ENCODE data around the gene TMEM198. TPM values are rescaled to one million over a fixed set of nuclear protein-coding genes. Genes with fewer than 3 reads are reported as not detected.

The TMEM198 gene
- total RNA-seq, 4 donors from 2014 or later, result 0.77 to 5.3 (median 5.1) TPM; not detected in 1

DNA sequence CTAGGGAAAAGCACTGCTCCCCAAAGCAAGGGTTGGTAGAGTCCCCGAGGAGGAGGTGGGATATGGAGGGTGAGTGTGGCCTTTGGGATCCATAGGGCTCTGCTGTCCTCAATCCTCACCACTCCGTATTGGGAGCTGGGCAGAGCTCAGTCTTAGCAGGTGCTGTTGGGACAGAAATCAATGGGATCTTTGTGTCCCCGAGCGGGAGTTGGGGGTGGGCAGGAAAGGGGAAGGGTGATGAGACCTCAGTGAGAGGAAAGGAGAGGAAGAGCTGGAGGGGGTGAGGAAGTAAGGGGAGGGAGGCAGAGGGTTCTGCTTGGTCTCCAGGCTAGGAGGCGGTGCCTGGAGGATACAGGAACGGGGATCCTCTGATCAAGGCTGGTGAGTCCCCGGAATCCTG lies 26.9 kb upstream of the TMEM198 start:
- no peak overlapping the region for H3K27ac ChIP-seq
- no peaks in the 10 kb centered on the region for H3K9me3 ChIP-seq
- no peaks in the 10 kb centered on the region for H3K36me3 ChIP-seq
- no peak for TF ChIP-seq CTCF (IDR thresholded peaks at IDR 0.05)
- TF ChIP-seq POLR2A (IDR thresholded peaks at IDR 0.05), result no peak
- intact Hi-C loops (cut with DNase I; ENCODE audit: low total_unique reads), result no loop called here
- no peak overlapping the region for H3K4me3 ChIP-seq
- DNase-seq, result no peak
- no peaks in the 10 kb centered on the region for H3K27me3 ChIP-seq
- peaks cover 5 to 6% of the 10 kb centered on the region in 2 donors for H3K4me1 ChIP-seq

- H3K4me1 ChIP-seq, result peaks cover 7 to 13% of the 10 kb centered on the region in 2 donors
- H3K36me3 ChIP-seq, result no peaks in the 10 kb centered on the region
- no peak overlapping the region for H3K27ac ChIP-seq
- intact Hi-C loops (cut with DNase I; ENCODE audit: low total_unique reads), result no loop called here
- no peak for DNase-seq
- no peaks in the 10 kb centered on the region for H3K9me3 ChIP-seq
- TF ChIP-seq POLR2A (IDR thresholded peaks at IDR 0.05) (no peak), CTCF (IDR thresholded peaks at IDR 0.05) (no peak)
- H3K4me3 ChIP-seq, result no peak overlapping the region
- no peaks in the 10 kb centered on the region for H3K27me3 ChIP-seq
Observed at GRCh38 chr2:219517954-219518778, 25.7 kb upstream of the TMEM198 start.

DNA sequence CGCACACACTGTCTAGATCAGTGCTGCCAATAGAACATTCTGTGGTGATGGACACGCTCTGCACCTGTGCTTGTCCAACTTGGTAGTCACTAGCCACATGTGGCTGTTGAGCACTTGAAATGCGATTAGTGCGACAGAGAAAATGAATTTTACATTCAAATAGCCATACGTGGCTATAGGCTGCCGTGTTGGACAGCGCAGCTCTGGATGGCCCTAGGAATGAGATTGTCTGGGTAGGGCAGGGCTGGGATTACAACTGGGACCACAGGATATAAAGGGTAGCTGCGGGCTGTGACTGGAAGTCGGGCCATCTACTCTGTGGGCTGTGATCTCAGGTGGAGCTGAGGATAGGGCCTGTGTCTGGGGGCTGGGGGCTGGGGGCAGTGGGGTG lies 24.3 kb upstream of the TMEM198 start:
- H3K9me3 ChIP-seq, result no peaks in the 10 kb centered on the region
- H3K27ac ChIP-seq, result no peak overlapping the region
- H3K4me3 ChIP-seq, result no peak overlapping the region
- peaks cover 7 to 13% of the 10 kb centered on the region in 2 donors for H3K4me1 ChIP-seq
- no peaks in the 10 kb centered on the region for H3K36me3 ChIP-seq
- intact Hi-C loops (cut with DNase I; ENCODE audit: low total_unique reads), result no loop called here
- no peak for DNase-seq
- H3K27me3 ChIP-seq, result no peaks in the 10 kb centered on the region
- TF ChIP-seq CTCF (IDR thresholded peaks at IDR 0.05), result no peak
- no peak for TF ChIP-seq POLR2A (IDR thresholded peaks at IDR 0.05)

DNA sequence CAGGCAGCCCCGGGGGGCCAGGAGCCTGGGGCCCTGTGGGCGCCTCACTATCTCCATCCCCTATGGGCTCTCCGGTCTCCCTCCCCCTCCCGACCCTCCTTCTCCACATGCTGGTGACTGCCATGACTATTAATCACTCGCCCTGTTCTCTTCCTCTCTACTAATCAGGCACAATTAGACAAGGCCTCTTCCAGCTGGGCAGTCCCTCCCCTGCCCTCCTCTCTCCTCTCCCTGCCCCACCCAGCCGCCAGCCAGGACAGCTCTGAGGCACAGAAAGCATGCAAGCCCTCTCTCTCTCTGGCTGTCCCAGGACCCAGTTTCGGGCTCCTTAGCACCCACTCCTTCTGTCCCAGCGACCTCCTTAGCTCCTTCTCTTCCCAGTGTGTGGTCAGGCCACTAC lies 23.7 kb upstream of the TMEM198 start:
- Histone ChIP-seq H3K27ac (peak overlapping the region; percentile 89 to 94), H3K36me3 (no peaks in the 10 kb centered on the region), H3K4me3 (no peak overlapping the region), H3K27me3 (no peaks in the 10 kb centered on the region), H3K4me1 (peaks cover 7 to 13% of the 10 kb centered on the region in 2 donors), H3K9me3 (no peaks in the 10 kb centered on the region)
- TF ChIP-seq POLR2A (IDR thresholded peaks at IDR 0.05), result no peak
- no peak for TF ChIP-seq CTCF (IDR thresholded peaks at IDR 0.05)
- DNase-seq, result no peak
- intact Hi-C loops (cut with DNase I; ENCODE audit: low total_unique reads), result no loop called here

DNA sequence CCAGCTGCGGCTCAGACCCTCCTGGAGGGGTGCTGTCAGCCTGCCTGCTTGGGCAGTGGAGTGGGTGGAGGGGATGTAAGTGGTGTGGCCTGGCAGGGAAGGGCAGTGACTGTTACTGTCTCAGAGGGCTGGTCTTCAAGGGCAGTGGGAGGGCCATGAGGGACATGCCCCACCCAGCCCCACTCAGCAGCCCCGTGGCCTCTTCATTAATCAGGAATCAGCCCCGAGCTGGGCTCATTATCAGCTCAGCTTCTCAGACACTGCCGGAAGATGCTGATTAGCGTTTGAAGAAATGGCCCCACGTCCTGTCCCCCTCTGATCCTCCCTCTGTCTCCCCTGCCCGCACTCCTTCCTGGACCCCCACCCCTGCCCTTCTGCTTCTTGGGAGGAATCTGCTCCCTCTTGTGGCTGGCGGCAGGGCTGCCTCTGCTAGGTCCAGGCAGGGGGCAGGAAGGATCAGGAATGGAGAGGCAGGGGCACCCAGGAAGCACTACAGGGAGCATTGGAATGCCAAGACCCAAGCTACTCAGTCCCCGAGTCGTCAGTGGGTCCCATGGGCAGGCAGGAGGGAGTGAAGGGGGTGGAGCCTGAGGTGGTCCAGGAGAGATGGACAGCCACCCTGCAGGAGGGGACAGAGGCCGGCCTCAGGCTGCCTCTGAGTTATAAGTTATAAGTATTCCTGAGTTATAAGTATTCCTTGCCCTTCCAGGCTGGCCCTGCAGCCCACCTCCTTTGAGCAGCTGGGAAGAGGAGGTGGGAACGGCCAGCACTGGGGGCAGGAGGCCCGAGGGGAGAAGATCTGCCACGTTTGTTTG lies 22.6 kb upstream of the TMEM198 start:
- Histone ChIP-seq H3K27me3 (no peaks in the 10 kb centered on the region), H3K4me3 (no peak overlapping the region), H3K27ac (peak overlapping the region; percentile 89 to 94), H3K36me3 (no peaks in the 10 kb centered on the region), H3K9me3 (no peaks in the 10 kb centered on the region), H3K4me1 (peaks cover 7 to 13% of the 10 kb centered on the region in 2 donors)
- TF ChIP-seq CTCF (IDR thresholded peaks at IDR 0.05) (peak; percentile 53 to 81 (median 64)), POLR2A (IDR thresholded peaks at IDR 0.05) (no peak)
- DNase-seq, result peak in 1 of 2 donors; percentile 55
- intact Hi-C loops (cut with DNase I; ENCODE audit: low total_unique reads), result no loop called here
